HepG2 (cell line): ENCODE measurements around the gene DNAJC7. TPM values are rescaled to one million over a fixed set of nuclear protein-coding genes. Genes with fewer than 3 reads are reported as not detected.

Experiments
- CENPX ChIP-seq: sonication (generic); formaldehyde crosslinking; IDR thresholded peaks from 2 replicates; pipeline ENCODE4 v1.9.0; 2021; ENCODE audit warnings: mild to moderate bottlenecking, missing genetic modification reagents, moderate library complexity
- FOXO1 ChIP-seq: sonication (generic); formaldehyde crosslinking; IDR thresholded peaks from 2 replicates; pipeline ENCODE4 v1.4.0; 2020; ENCODE audit warnings: missing genetic modification reagents
- GATAD1 ChIP-seq: IDR thresholded peaks from 2 replicates; pipeline ENCODE4 v1.6.1; 2016; ENCODE audit warnings: missing genetic modification reagents, missing compliant biosample characterization
- GFI1 ChIP-seq: sonication (generic); formaldehyde crosslinking; IDR thresholded peaks from 2 replicates; pipeline ENCODE4 v1.5.0; 2020; ENCODE audit warnings: missing genetic modification reagents, mild to moderate bottlenecking, borderline replicate concordance
- KDM5B ChIP-seq: sonication (generic); formaldehyde crosslinking; IDR thresholded peaks from 2 replicates; pipeline ENCODE4 v1.4.0; 2020; ENCODE audit warnings: missing genetic modification reagents, mild to moderate bottlenecking, borderline replicate concordance
- MAZ ChIP-seq, 2 experiments: sonication (generic) in 1 of 2; formaldehyde crosslinking in 1 of 2; IDR thresholded peaks; 2 replicates each; pipeline versions ENCODE4 v1.5.0 to v1.6.1; 2012 to 2020; ENCODE audit warnings: low read depth in 2 of 2, mild to moderate bottlenecking in 2 of 2, borderline replicate concordance in 1 of 2, improper control_type of control experiment in 1 of 2, low read length in 1 of 2, missing genetic modification reagents in 1 of 2, moderate library complexity in 1 of 2
- RARA ChIP-seq: IDR thresholded peaks from 2 replicates; pipeline ENCODE4 v1.6.1; 2016; ENCODE audit warnings: missing genetic modification reagents, missing compliant biosample characterization
- RBM39 ChIP-seq: fragments of 200-400 bp; formaldehyde crosslinking; IDR thresholded peaks from one replicate; pipeline ENCODE4 v1.6.1; 2018; ENCODE audit warnings: antibody characterized with exemption, mild to moderate bottlenecking, low read depth, low read length; ENCODE audit not compliant: poor library complexity, severe bottlenecking
- RFXAP ChIP-seq: sonication (generic); formaldehyde crosslinking; IDR thresholded peaks from 2 replicates; pipeline ENCODE4 v1.4.0; 2020; ENCODE audit warnings: missing genetic modification reagents, borderline replicate concordance
- RNF2 ChIP-seq: fragments of 450-650 bp; conservative IDR thresholded peaks from 2 replicates; pipeline ENCODE4 v1.6.1; 2016; ENCODE audit warnings: low read depth
- ZNF501 ChIP-seq: sonication (generic); formaldehyde crosslinking; IDR thresholded peaks from 2 replicates; pipeline ENCODE4 v1.5.1; 2020; ENCODE audit warnings: mild to moderate bottlenecking, moderate library complexity, missing genetic modification reagents
- polyA plus RNA-seq, 8 experiments: library from polyadenylated mRNA; depleted of rRNA in 3 of 8; stranded (reverse) in 7 of 8; unstranded in 1 of 8; fragments of >200 nt; fragmentation: Illumina TruSeq in 4 of 8; extraction: Trizol in 4 of 8; gene quantifications; 2 replicates each; pipeline versions ENCODE4 v1.2.1 to v1.2.3, GENCODE V29; 2011 to 2016; ENCODE audit warnings: low read depth in 4 of 8, missing spikeins in 1 of 8, mixed read lengths in 1 of 8; ENCODE audit not compliant: insufficient read depth in 1 of 8
- total RNA-seq, 5 experiments: library from RNA; depleted of rRNA; stranded (reverse); fragments of >200 nt; fragmentation: Illumina TruSeq; extraction: Trizol; gene quantifications; 2 replicates each; pipeline ENCODE4 v1.2.3, GENCODE V29; 2016; ENCODE audit warnings: low read depth in 1 of 5
- TF ChIP-seq, protein P1 (sequence below): sonication (generic); formaldehyde crosslinking; IDR thresholded peaks from 2 replicates; pipeline ENCODE4 v1.8.1; 2023; ENCODE audit warnings: missing genetic modification reagents, inconsistent platforms, borderline replicate concordance
- TF ChIP-seq, protein P2 (sequence below): IDR thresholded peaks from 2 replicates; pipeline ENCODE4 v1.6.1; 2016; ENCODE audit warnings: low read depth, missing genetic modification reagents, missing compliant biosample characterization
- TF ChIP-seq, protein P3 (sequence below): sonication (generic); formaldehyde crosslinking; IDR thresholded peaks from 2 replicates; pipeline ENCODE4 v1.5.0; 2020; ENCODE audit warnings: missing genetic modification reagents, mild to moderate bottlenecking, borderline replicate concordance
- TF ChIP-seq, protein P4 (sequence below): sonication (generic); formaldehyde crosslinking; IDR thresholded peaks from 2 replicates; pipeline ENCODE4 v1.4.0; 2020; ENCODE audit warnings: missing genetic modification reagents
- TF ChIP-seq, protein P5 (sequence below): sonication (generic); formaldehyde crosslinking; conservative IDR thresholded peaks from 2 replicates; pipeline ENCODE4 v1.4.0; 2020; ENCODE audit warnings: mild to moderate bottlenecking, missing genetic modification reagents, moderate library complexity

Gene DNAJC7
- total and polyA plus RNA-seq, 2 of the 13 experiments (the other 11 are each of a cell fraction or from before 2014, with no cell fraction given) = 47.7 to 132 TPM

DNA sequence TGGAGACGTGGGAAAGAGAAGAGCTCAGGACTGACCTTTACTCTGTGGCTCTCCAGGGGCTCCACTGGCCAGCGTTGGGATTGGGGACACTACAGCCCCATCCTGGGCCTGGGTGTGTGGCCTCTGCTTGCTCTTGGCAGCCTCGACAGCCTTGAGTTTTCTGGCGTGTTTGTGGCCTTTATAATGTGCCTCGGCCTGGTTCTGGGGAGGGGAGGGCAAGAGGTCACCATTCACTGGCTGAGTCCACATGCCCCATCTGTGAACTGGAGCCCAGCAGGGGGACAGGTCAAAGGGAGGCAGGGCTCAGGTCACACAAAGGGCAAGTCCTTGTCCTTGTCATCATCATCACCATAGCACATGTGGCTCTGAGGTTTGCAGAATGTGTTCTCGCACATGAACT, 14.3 kb upstream of the DNAJC7 start (continued):
- TF ChIP-seq GATAD1 (CRISPR knock-in tag) (no peak), CENPX (CRISPR knock-in tag) (no peak), KDM5B (CRISPR knock-in tag) (no peak), GFI1 (CRISPR knock-in tag) (no peak), MAZ (IDR thresholded peaks at IDR 0.05; ENCODE audit: borderline replicate concordance, low read depth, low read length) (no peak), MAZ (CRISPR knock-in tag; IDR thresholded peaks at IDR 0.05; ENCODE audit: low read depth) (0 out of 2 replicates have a peak, but pooled peaks have one; percentile 45), ZNF501 (no peak), RARA (CRISPR knock-in tag) (peak; percentile 97), RNF2 (no peak), RBM39 (no peak), FOXO1 (CRISPR knock-in tag) (0 out of 2 replicates have a peak, but pooled peaks have one; percentile 19), RFXAP (CRISPR knock-in tag) (no peak)
- TF ChIP-seq, protein P1, sequence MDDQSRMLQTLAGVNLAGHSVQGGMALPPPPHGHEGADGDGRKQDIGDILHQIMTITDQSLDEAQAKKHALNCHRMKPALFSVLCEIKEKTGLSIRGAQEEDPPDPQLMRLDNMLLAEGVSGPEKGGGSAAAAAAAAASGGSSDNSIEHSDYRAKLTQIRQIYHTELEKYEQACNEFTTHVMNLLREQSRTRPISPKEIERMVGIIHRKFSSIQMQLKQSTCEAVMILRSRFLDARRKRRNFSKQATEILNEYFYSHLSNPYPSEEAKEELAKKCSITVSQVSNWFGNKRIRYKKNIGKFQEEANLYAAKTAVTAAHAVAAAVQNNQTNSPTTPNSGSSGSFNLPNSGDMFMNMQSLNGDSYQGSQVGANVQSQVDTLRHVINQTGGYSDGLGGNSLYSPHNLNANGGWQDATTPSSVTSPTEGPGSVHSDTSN (CRISPR knock-in tag) = no peak
- TF ChIP-seq, protein P2, sequence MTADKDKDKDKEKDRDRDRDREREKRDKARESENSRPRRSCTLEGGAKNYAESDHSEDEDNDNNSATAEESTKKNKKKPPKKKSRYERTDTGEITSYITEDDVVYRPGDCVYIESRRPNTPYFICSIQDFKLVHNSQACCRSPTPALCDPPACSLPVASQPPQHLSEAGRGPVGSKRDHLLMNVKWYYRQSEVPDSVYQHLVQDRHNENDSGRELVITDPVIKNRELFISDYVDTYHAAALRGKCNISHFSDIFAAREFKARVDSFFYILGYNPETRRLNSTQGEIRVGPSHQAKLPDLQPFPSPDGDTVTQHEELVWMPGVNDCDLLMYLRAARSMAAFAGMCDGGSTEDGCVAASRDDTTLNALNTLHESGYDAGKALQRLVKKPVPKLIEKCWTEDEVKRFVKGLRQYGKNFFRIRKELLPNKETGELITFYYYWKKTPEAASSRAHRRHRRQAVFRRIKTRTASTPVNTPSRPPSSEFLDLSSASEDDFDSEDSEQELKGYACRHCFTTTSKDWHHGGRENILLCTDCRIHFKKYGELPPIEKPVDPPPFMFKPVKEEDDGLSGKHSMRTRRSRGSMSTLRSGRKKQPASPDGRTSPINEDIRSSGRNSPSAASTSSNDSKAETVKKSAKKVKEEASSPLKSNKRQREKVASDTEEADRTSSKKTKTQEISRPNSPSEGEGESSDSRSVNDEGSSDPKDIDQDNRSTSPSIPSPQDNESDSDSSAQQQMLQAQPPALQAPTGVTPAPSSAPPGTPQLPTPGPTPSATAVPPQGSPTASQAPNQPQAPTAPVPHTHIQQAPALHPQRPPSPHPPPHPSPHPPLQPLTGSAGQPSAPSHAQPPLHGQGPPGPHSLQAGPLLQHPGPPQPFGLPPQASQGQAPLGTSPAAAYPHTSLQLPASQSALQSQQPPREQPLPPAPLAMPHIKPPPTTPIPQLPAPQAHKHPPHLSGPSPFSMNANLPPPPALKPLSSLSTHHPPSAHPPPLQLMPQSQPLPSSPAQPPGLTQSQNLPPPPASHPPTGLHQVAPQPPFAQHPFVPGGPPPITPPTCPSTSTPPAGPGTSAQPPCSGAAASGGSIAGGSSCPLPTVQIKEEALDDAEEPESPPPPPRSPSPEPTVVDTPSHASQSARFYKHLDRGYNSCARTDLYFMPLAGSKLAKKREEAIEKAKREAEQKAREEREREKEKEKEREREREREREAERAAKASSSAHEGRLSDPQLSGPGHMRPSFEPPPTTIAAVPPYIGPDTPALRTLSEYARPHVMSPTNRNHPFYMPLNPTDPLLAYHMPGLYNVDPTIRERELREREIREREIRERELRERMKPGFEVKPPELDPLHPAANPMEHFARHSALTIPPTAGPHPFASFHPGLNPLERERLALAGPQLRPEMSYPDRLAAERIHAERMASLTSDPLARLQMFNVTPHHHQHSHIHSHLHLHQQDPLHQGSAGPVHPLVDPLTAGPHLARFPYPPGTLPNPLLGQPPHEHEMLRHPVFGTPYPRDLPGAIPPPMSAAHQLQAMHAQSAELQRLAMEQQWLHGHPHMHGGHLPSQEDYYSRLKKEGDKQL = no peak
- TF ChIP-seq, protein P3, sequence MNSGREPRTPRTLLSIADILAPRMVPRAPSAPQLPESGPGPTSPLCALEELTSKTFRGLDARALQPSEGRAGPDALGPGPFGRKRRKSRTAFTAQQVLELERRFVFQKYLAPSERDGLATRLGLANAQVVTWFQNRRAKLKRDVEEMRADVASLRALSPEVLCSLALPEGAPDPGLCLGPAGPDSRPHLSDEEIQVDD = no peak
- TF ChIP-seq, protein P4, sequence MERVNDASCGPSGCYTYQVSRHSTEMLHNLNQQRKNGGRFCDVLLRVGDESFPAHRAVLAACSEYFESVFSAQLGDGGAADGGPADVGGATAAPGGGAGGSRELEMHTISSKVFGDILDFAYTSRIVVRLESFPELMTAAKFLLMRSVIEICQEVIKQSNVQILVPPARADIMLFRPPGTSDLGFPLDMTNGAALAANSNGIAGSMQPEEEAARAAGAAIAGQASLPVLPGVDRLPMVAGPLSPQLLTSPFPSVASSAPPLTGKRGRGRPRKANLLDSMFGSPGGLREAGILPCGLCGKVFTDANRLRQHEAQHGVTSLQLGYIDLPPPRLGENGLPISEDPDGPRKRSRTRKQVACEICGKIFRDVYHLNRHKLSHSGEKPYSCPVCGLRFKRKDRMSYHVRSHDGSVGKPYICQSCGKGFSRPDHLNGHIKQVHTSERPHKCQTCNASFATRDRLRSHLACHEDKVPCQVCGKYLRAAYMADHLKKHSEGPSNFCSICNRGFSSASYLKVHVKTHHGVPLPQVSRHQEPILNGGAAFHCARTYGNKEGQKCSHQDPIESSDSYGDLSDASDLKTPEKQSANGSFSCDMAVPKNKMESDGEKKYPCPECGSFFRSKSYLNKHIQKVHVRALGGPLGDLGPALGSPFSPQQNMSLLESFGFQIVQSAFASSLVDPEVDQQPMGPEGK (CRISPR knock-in tag) = 0 out of 2 replicates have a peak, but pooled peaks have one; percentile 40
- TF ChIP-seq, protein P5, sequence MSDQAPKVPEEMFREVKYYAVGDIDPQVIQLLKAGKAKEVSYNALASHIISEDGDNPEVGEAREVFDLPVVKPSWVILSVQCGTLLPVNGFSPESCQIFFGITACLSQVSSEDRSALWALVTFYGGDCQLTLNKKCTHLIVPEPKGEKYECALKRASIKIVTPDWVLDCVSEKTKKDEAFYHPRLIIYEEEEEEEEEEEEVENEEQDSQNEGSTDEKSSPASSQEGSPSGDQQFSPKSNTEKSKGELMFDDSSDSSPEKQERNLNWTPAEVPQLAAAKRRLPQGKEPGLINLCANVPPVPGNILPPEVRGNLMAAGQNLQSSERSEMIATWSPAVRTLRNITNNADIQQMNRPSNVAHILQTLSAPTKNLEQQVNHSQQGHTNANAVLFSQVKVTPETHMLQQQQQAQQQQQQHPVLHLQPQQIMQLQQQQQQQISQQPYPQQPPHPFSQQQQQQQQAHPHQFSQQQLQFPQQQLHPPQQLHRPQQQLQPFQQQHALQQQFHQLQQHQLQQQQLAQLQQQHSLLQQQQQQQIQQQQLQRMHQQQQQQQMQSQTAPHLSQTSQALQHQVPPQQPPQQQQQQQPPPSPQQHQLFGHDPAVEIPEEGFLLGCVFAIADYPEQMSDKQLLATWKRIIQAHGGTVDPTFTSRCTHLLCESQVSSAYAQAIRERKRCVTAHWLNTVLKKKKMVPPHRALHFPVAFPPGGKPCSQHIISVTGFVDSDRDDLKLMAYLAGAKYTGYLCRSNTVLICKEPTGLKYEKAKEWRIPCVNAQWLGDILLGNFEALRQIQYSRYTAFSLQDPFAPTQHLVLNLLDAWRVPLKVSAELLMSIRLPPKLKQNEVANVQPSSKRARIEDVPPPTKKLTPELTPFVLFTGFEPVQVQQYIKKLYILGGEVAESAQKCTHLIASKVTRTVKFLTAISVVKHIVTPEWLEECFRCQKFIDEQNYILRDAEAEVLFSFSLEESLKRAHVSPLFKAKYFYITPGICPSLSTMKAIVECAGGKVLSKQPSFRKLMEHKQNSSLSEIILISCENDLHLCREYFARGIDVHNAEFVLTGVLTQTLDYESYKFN (CRISPR knock-in tag) = peak; percentile 51; the same call in 1 of the 2 replicates
